Measurements from ENCODE around the gene USP28.

DNA sequence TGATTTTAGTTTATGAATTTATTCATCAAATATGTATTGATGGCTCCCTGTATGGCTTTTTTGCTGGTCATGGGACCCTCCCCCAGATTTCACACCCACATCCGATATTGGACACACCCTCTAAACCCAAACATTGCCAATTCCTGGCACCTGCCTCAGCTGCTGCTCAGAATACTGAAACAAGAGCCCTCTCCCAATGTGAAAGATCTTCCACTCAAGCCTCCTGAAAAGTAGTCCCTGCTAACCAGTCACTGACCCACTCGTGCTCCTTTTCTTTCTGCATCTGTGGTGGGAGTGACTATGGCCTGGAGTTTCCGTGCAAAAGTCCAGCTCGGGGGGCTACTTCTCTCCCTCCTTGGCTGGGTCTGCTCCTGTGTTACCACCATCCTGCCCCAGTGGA is 95.9 kb downstream of the USP28 start, which contains the start of gene CLDN25:
- TF ChIP-seq, protein P1, sequence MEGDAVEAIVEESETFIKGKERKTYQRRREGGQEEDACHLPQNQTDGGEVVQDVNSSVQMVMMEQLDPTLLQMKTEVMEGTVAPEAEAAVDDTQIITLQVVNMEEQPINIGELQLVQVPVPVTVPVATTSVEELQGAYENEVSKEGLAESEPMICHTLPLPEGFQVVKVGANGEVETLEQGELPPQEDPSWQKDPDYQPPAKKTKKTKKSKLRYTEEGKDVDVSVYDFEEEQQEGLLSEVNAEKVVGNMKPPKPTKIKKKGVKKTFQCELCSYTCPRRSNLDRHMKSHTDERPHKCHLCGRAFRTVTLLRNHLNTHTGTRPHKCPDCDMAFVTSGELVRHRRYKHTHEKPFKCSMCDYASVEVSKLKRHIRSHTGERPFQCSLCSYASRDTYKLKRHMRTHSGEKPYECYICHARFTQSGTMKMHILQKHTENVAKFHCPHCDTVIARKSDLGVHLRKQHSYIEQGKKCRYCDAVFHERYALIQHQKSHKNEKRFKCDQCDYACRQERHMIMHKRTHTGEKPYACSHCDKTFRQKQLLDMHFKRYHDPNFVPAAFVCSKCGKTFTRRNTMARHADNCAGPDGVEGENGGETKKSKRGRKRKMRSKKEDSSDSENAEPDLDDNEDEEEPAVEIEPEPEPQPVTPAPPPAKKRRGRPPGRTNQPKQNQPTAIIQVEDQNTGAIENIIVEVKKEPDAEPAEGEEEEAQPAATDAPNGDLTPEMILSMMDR (IDR thresholded peaks at IDR 0.05): no peak
- no peak for TF ChIP-seq POLR2A (IDR thresholded peaks at IDR 0.05)

All from Peyer's patch (tissue), 4 donors.